ENCODE results near the gene HOXD3.

The HOXD3 gene

DNA sequence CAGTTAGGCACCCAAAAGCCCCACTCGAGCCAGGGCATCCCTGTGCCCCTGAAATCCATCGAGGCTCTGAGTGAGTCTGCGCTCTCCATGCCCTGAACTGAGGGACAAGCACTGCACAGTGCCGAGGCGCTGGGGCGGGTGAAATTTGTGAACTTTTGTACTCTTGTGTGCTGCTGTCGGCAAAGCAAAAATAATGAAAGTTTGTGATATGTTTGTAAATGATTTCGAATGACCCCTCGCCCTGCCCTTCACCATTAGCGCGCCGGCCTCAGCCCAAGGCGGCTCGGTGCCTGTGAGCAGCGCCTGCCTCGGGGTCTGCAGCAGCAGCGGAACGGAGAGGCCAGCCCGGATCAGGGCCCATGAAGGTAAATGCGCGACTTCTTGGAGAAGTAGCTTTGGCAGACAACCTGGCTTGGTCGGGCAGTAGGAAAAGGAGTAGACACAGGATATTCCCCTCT is 7.6 kb upstream of the HOXD3 start:
- no peak for DNase-seq (ENCODE audit: low read depth in 2 of 2)

DNA sequence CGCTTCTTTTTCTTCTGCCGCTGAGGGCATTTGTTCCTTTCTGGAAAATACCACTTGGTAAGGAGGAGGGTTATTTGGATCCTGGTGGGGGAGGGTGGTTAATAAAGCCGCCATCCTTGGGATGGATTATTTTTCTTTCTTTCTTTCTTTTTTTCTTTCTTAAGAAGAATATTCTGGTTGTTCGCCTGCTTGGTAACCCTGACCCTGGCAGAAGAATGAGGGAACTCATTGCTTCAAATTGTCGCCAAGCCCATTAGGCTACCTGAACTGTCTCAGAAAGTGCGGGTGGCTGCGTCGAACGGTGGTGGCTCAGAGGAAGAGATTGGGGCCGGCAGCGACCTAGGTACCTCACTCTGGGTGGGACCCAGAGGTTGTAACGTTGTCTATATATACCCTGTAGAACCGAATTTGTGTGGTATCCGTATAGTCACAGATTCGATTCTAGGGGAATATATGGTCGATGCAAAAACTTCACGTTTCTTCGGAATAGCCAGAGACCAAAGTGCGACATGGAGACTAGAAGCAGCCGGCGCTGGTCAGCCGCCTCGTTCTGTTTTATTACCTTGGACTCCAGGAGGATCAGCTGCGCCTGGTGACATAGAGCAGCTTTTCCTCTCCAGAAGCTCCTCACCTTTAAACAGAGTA is 7.0 kb upstream of the HOXD3 start:
- DNase-seq (ENCODE audit: low read depth in 2 of 2), result no peak

DNA sequence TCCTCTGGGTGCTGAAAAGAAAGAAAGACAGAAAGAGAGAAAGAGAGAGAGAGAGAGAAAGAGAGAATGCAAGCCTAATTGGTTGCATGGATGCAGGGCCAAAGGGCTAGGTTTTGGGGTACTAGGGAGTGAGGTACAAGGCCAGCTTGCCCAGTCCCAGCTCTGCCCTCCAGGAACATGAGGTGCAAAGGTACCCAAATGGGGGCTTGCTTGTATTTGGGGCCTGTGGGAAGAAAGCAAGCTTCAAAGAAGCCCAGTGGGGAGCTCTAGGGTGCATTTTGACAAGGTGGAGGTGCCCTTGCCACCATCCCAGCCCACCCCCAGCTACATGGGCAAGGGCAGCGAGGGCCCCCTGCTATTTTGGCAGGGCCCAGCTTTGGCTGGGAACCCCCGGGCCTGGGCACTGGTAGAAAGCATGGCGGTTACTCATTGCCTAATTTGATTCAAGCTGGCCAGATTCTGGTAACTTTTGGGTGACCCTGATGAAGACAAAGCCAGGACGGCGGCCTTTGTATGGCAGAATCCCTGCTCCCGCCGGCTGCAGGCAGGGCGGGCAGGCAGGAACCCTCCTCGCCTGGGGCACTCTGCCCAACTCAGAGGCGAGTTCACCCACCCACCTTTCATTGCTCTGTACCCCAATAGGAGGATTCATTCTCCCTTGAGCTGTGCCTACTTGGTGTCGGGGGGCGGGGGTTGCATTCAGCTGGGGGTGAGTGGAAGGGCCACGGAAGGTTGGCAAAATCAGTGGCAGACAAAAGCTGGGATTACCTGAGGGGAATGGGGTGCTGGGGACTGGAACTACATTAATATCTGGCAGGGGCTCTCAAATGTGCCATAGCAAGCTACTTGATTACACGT is 6.3 kb upstream of the HOXD3 start:
- no peak for DNase-seq (ENCODE audit: low read depth in 2 of 2)

DNA sequence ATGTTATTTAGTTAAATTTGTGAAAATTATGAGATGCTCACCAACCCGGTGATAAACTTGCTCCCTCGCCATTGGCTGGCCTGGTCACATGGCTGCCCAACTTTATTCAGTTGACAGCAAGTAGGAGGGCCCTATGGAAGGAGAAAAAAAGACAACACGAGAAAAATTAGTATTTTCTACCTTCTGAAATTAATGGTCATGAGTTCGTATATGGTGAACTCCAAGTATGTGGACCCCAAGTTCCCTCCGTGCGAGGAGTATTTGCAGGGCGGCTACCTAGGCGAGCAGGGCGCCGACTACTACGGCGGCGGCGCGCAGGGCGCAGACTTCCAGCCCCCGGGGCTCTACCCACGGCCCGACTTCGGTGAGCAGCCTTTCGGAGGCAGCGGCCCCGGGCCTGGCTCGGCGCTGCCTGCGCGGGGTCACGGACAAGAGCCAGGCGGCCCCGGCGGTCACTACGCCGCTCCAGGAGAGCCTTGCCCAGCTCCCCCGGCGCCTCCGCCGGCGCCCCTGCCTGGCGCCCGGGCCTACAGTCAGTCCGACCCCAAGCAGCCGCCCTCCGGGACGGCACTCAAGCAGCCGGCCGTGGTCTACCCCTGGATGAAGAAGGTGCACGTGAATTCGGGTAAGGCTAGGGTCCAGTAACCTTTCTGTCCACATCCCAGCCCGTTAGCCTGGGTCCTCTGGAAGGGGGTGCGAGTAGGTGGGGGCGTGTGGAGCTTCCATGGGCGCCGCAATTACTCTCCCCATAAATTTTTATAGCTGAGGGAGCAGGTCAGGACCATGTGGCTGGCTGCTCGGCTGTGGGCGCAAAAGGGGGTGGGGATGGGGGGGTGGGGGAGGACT is 5.4 kb upstream of the HOXD3 start, which contains the start of gene HOXD4:
Gene HOXD4 (plus strand): TSS at position 109 of the 846 bp plus-strand sequence. CDS start 84 bp downstream, at position 193.
- DNase-seq (ENCODE audit: low read depth in 2 of 2), result no peak

DNA sequence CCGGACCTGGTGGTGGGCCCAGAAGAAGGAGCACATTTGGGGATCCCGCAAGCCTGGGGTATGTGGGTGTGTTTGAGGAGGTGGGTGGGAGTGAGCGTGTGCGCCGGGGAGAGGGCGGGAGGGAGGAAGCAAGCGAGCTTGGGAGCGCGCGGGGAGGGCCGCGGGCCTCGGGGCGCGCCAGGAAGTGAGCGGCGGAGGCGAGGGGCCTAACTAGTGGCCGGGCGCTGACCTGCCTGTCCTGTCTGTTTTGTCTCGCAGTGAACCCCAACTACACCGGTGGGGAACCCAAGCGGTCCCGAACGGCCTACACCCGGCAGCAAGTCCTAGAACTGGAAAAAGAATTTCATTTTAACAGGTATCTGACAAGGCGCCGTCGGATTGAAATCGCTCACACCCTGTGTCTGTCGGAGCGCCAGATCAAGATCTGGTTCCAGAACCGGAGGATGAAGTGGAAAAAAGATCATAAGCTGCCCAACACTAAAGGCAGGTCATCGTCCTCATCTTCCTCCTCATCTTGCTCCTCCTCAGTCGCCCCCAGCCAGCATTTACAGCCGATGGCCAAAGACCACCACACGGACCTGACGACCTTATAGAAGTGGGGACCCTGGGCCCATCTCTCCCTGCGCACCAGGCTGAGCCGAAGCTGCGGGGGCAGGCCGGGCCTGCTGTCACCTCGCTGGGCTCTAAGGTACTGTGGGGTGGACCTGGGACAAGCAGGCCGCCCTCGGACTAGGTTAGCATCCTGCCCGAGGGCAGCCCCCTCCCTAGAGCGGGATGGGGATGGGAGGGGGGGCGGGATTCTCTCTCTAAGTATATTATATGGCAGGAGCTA is 4.5 kb upstream of the HOXD3 start:
- DNase-seq (ENCODE audit: low read depth in 2 of 2), result no peak

DNA sequence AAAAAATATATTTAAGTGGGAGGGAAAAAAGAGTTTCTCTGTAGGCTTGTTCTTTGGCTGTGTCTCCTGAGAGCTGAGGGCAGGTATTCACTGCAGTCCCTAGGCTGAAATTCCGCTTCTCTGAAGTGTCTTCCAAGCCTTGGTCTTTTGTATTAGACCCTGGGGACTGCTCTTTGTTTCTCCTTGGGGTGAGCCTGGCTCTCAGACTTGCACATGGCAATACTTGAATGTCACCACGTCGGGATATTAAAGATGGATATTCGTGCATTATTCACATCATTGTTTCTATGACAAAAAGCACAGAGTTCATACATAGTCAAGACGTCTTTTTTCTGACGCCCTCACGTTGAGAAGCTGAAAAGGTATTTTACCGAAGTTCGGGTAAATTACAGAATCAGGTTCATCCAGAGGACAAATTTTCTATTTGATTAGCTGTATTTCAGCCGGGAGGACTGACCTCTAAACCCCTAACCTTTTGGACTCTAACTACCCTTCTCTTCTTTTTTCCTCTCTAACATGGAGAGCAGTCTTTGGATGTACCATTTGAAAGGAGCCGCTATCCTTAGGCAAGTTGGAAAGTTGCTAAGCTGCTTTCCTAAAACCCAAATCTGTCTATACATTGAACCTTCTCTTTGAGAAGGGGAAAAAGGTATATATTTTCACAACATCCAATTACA is 2.4 kb upstream of the HOXD3 start:
- no peak for DNase-seq (ENCODE audit: low read depth in 2 of 2)

DNA sequence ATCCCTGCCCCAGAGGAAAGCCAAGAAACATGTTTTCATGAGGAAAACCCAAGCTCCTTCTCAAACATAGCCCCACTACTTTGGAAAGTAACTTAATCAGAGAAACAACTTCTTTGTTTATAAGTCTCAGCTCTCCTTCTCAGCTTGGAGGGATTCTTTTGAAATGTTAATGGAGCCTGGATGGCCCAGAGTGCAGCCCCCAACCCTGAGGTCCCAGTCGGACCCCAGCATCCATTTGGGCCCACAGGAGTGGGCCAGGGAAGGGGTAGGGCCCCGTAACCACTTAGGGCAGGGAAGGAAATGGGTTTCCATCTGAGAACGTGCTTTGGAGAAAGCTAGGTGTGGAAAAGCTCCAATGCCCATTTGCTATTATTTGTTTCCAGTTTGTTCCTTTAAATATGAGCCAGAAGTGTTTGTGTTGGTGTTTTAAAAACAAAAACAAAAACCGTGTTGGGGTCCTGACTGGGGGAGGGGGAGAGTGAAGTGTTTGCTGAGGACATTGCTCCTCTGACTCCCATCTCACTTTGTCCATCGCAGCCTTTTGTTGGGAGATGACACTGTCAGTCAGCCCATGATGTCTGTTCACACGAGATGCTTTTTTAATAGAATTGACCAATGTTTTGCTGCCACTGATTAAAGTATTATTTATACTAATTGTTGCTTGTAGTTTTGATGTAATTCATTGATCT is 1.6 kb upstream of the HOXD3 start:
- DNase-seq (ENCODE audit: low read depth in 2 of 2), result no peak

DNA sequence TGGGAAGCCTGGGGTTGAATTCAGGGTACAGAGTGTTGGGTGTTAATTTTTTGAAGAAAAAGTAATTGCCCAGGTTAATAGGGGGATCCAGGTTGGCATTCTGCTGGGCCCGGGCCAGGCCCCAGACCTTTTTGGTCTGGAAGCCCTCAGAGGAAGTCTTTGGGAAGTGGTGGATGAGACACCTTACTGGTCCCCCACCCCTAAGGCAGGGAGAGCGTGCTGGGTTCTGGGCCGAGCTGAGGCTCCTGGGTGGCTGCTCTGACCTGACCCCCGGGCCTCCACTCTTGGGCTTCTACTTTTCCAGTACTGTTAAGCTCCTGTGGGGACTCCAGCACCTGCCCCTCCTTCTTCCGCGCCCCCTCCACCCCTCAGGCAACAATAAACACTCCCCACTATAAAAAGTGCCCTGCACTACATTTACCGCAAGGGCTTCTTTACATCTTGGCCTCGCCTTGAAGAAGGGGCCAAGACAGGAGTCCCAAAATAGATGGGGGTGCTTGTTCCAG is 753 bp upstream of the HOXD3 start:
- no peak for DNase-seq (ENCODE audit: low read depth in 2 of 2)

DNA sequence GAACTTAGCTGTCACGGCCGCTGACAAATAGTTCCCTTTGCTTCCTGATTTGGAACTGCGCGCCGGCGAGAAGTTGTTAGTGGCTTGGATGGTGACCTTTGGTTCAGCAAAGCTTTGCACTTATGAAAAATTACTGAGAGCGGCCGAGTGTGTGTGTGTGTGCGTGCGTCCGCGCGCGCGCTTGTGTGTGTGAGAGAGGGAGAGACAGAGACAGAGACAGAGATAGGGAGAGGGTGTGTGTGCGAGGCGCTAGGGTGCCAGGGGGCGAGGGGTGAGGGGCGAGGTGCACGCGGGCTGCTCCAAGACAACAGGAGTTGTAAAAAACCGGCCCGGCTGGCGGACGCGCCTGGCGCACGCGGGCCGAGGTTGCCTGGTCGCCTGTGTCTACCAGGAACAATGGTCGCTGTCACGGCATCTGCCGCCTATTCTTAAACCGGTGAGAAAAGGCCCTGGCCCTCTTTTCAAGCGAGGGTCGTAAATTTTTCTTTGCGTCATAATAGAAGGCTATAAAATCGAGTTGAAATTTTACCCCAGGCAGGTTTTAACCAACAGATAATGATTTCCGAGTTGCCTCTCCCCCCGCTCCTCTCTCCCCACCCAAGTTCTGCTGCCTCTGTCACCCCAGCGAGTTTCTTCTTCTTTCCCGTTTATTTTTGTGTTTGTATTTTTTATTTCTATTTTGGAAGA is 535 bp downstream of the HOXD3 start:
- no peak for DNase-seq (ENCODE audit: low read depth in 2 of 2)

DNA sequence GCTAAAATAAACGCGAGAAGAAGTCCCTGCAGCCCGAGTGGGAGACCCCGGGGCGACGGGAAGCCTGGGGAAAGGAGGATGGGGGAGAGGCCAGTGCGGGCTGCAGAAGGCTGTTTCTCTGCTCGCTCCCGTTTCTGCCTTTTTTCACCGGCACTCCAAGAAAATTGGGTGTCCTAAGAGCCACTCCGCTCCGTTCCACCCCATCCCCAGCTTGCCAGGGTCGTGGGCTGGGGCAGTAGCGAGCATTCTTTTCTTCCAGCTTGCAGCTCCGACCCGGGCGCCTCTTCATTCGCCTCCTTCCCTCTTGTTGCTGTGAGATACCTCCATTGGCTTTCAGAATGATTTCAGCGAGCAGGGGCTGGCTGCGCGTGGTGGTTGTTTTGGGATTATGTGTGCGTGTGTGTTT is 1.1 kb downstream of the HOXD3 start:
- DNase-seq (ENCODE audit: low read depth in 2 of 2), result no peak

DNA sequence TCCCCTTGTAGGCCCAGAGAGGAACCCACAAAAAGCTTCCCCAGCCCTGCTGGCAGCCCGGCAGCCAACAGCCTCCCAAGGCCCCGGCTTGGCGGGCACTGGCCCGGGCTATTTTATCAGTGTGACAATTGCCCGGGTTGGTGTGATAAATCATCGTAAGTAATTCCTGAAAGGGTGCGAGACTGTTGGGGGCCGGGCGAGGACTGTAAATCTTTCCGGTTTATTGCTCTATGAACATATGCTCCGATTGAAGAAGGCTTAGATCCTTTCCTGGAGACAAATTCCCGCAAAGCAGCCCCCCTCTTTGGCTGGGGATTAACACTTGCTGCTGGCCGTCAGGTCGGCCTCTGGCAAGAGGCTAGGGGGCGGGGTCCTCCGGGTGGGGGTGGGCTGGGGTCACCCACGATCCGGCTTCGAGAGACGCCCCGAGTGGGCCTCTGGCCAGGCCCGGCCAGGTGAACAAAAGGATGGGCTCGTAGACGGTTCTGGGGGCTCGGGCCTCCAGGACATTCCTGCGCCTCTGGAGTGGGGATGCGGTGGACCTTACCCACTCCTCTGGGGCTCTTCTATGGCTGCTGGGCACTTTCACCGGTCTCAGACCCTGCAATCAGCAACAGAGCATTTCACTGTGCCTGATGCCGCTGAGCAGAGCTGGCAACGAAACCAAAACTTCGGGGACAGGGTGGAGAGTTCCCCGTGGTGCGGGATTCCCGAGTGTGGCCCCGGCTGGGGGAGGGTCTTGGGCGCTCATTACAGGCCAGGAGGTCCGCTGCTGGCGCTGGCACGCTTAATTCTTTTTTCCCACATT is 2.0 kb downstream of the HOXD3 start:
- no peak for DNase-seq (ENCODE audit: low read depth in 2 of 2)

DNA sequence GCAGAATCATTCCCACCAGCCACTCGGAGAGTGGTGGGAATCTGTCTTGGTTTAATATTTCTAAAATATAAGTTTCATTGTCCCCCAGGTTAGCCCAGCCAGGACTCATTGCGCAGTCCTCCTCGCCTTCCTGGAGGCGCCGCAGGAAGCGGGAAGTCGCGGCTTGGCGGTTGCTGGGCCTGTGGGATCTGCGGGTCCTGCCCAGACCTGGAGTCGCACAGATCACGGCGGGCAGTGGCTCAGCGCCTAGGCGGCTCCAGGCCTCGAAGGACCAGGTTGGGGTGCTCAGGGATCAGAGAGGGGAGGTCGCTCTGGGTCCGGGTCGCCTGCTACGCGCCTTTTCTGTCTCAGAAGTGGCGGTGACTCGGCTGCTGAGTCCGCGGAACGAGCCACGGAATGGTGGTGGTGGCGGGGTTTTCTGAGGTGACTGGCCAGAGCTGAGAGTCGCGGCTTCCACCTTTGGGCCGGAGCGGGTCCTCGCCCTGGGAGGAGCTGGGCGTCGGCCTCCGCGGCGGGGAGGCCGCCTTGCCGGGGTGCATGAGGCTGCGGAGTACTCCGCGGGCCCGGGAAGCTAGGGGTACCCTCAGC is 2.6 kb downstream of the HOXD3 start:
- no peak for DNase-seq (ENCODE audit: low read depth in 2 of 2)

DNA sequence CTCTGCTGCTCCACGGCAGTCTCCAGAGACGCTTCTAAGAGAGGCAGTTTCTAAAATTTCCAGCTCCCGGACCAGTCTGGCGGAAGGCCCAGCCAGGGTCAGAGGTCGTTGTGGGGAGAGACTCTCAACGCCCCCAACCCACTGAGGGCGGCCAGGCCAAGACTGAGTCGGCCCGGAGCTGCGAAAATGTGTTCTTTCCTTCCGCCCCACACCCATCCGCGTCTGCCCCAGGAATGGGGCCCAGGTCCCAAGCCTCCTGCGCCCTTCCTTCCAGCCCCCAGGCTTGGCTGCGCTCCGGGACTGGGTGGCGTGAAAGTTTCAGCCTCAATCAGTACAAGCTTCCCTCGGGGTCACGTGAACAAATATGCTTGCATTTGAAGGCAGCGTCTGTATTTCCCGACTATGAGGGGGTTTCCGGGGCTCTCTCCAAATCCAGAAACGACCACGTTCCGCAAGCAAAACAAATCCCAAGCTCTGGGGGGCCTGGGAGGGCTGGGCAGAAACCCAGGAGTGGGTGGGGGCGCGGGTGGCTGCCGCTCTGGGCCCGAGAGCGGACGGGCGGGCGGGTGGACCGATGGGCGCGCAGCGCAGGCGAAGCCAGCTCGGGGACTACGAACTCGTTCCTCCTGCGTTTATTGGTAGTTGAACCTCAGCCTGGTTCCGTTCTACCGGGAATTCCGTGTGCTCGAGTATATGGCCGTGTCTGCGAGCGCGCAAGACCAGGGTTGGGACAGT is 3.3 kb downstream of the HOXD3 start:
- DNase-seq (ENCODE audit: low read depth in 2 of 2), result no peak

DNA sequence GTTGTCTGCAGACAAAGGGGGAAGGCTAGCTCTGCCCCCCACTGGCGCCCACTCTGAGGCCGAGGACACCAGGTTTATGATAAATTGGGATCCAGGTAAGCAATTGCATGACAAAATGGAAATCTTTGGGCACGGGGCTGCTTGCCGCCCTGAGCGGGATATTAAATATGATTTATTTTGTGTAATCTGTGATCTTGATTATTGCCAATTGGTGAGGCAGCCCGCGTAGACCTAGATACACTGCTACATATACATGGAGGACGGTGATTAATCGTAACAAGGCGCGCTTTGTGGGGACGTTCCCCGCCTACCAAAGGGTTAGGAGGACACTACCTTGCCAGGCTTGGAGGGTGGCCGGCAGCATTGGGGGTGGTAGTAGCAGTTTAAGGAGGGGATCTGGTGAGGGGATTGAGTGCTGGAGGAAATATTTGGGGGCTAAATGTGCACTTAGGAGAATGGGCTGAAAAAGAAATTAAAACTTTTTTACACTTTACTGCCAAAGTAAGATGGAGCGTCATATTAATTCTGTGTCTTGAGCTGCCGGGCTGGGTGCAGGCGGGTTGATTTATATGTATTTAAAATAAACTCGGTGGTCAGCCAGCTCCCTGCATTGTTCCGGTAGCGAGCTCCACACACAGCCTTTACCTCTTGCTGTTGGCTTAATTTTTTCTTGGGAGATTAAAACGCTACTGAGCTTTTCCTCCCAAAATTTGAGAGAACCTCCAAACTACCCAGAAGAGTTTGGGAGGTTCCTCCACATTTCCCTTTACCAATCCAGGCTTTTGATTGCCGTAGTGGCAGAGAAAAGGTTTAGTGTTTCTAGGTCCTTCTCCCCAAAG is 4.1 kb downstream of the HOXD3 start:
- no peak for DNase-seq (ENCODE audit: low read depth in 2 of 2)

DNA sequence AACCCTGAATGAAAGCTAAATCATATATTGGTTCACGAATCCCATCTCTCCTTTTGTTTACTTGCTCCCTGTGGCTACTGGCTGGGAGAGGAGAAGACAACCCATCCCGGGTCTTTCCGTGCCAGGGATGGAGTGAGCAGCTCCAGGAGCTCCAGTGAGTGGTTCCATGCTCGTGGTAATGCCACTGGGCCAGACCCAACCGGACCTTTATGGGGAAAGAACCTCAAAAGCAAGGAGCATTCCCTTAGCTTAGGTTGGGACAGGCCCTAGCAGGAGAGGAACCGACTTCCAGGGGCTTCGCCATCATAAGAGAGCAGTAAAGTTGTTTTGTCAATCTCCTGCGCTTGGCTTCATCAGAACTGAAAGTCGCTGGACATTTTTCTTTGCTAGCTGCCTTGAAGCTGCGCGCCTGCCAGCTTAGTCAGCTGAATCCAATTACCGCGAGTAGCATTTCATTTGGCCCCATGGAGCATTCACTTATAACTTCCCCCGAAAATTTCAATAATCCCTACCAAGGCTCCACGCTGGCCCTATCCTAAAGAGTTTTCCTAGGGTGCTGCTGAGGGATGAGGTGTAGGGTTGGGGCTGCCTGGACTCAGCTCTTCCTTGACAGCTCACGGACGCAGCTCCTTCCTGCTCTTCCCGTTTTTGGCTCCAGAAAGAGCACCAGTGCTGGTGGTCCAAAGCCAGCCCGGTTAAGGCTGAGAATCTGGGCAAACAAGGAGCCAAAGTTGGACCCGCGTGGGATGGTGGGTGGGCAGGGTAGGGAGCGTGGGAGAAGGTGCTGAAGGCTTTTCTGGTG is 4.9 kb downstream of the HOXD3 start:
- DNase-seq (ENCODE audit: low read depth in 2 of 2), result no peak

Measured in stimulated activated CD4-positive, alpha-beta T cell treated with anti-CD3 and anti-CD28 coated beads, Interleukin-15, amount 100 ng/mL, for 48 hours (primary cell).